SK-N-SH treated with all-trans-retinoic acid at 6 μM for 48 hours (cell line): ENCODE measurements around the gene TALDO1.
A peak's percentile ranks its signal among the peaks of the same experiment; 100 is the strongest.

Experiments used
- ATAC-seq: fragments of 200-7000 bp; cut with Tn5 transposase; 3 replicates; pipeline ENCODE4 v1.9.1; 2020; ENCODE audit warnings: mild to moderate bottlenecking, moderate library complexity
- BACH2 ChIP-seq: fragments of 250-450 bp; sonication (Bioruptor Pico); IDR thresholded peaks from 2 replicates; pipeline ENCODE4 v1.9.0; 2021; ENCODE audit warnings: mild to moderate bottlenecking, borderline replicate concordance
- CSDC2 ChIP-seq: fragments of 250-450 bp; sonication (Bioruptor Pico); IDR thresholded peaks from 2 replicates; pipeline ENCODE4 v1.5.0; 2020; ENCODE audit warnings: mild to moderate bottlenecking, moderate library complexity
- GLIS3 ChIP-seq: fragments of 250-450 bp; sonication (Bioruptor Pico); IDR thresholded peaks from 2 replicates; pipeline ENCODE4 v1.5.0; 2020; ENCODE audit warnings: mild to moderate bottlenecking, moderate library complexity
- OSR1 ChIP-seq: fragments of 250-450 bp; sonication (Bioruptor Pico); IDR thresholded peaks from 2 replicates; pipeline ENCODE4 v1.8.0; 2022; ENCODE audit warnings: moderate library complexity, mild to moderate bottlenecking, inconsistent platforms
- RARB ChIP-seq: fragments of 250-450 bp; sonication (Bioruptor Pico); IDR thresholded peaks from 2 replicates; pipeline ENCODE4 v1.8.0; 2021; ENCODE audit warnings: mild to moderate bottlenecking, moderate library complexity
- SNAI2 ChIP-seq: fragments of 250-450 bp; sonication (Bioruptor Pico); IDR thresholded peaks from 2 replicates; pipeline ENCODE4 v1.5.0; 2020; ENCODE audit warnings: mild to moderate bottlenecking, moderate library complexity
- TCF4 ChIP-seq: fragments of 250-450 bp; sonication (Bioruptor Pico); IDR thresholded peaks from 2 replicates; pipeline ENCODE4 v1.8.0; 2021; ENCODE audit warnings: mild to moderate bottlenecking, moderate library complexity, borderline replicate concordance
- TOX ChIP-seq: fragments of 250-450 bp; sonication (Bioruptor Pico); IDR thresholded peaks from 2 replicates; pipeline ENCODE4 v1.8.0; 2021; ENCODE audit warnings: mild to moderate bottlenecking, moderate library complexity, borderline replicate concordance
- ZC3H10 ChIP-seq: fragments of 250-450 bp; sonication (Bioruptor Pico); IDR thresholded peaks from 2 replicates; pipeline ENCODE4 v1.5.1; 2021; ENCODE audit warnings: mild to moderate bottlenecking, moderate library complexity
- ZFP3 ChIP-seq: fragments of 250-450 bp; sonication (Bioruptor Pico); IDR thresholded peaks from 2 replicates; pipeline ENCODE4 v1.5.0; 2020; ENCODE audit warnings: mild to moderate bottlenecking, moderate library complexity
- ZFP30 ChIP-seq: fragments of 450-650 bp; formaldehyde crosslinking; IDR thresholded peaks from 2 replicates; pipeline ENCODE4 v1.5.0; 2022; ENCODE audit warnings: mild to moderate bottlenecking, moderate library complexity
- ZNF565 ChIP-seq: fragments of 450-650 bp; formaldehyde crosslinking; conservative IDR thresholded peaks from 2 replicates; pipeline ENCODE4 v1.5.0; 2020; ENCODE audit warnings: low read depth, mild to moderate bottlenecking, moderate library complexity
- ZNF8 ChIP-seq: fragments of 450-650 bp; formaldehyde crosslinking; IDR thresholded peaks from 2 replicates; pipeline ENCODE4 v1.5.0; 2020; ENCODE audit warnings: mild to moderate bottlenecking, moderate library complexity
- TF ChIP-seq, protein P1 (sequence below): fragments of 250-450 bp; sonication (Bioruptor Pico); IDR thresholded peaks from 2 replicates; pipeline ENCODE4 v1.8.0; 2020; ENCODE audit warnings: mild to moderate bottlenecking, moderate library complexity, borderline replicate concordance
- TF ChIP-seq, protein P2 (sequence below): fragments of 250-450 bp; sonication (Bioruptor Pico); IDR thresholded peaks from 2 replicates; pipeline ENCODE4 v1.5.0; 2020; ENCODE audit warnings: mild to moderate bottlenecking, moderate library complexity
- TF ChIP-seq, protein P3 (sequence below): fragments of 250-450 bp; sonication (Bioruptor Pico); IDR thresholded peaks from 2 replicates; pipeline ENCODE4 v1.5.1; 2020; ENCODE audit warnings: low read depth, mild to moderate bottlenecking, moderate library complexity

TALDO1 gene

DNA sequence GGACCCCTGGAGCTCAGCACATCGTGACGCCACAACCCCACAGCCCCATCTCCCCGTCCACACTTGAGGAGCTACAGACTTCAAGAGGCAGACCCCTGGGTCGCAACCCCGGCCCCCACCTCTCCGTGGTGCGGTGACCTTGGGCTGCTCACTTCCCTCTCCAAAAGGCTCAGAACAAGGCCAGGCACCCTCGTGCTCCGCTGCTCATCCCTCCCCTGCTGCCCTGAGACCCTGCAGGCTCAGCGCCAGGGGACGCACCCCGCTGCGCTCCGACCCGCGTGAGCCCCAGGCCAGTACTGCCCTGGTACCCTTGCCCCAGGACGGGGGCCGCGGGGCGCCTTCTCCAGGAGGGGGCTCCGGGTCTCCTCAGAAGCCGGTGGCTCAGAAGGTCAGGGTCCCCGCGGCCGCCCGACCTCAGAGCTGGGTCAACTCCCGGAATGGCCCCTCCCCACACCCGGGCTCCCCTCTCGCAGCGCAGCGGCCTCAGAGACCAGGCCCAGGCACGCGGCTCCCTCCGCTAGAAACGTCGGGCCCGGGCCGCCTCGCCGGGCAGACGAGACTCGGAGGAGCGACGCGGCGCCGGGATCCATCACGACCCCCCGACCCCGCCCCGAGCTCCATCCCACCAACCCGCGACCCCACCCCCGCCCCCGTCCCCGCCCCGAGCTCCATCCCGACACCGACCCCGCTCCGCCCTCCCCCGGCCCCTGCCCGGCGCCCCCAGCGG, 29.5 kb downstream of the TALDO1 start:
- TF ChIP-seq ZFP3 (no peak), TOX (CRISPR knock-in tag) (no peak), BACH2 (CRISPR knock-in tag) (no peak), RARB (CRISPR knock-in tag) (no peak), TCF4 (CRISPR knock-in tag) (no peak), ZFP30 (no peak)
- TF ChIP-seq, protein P1, sequence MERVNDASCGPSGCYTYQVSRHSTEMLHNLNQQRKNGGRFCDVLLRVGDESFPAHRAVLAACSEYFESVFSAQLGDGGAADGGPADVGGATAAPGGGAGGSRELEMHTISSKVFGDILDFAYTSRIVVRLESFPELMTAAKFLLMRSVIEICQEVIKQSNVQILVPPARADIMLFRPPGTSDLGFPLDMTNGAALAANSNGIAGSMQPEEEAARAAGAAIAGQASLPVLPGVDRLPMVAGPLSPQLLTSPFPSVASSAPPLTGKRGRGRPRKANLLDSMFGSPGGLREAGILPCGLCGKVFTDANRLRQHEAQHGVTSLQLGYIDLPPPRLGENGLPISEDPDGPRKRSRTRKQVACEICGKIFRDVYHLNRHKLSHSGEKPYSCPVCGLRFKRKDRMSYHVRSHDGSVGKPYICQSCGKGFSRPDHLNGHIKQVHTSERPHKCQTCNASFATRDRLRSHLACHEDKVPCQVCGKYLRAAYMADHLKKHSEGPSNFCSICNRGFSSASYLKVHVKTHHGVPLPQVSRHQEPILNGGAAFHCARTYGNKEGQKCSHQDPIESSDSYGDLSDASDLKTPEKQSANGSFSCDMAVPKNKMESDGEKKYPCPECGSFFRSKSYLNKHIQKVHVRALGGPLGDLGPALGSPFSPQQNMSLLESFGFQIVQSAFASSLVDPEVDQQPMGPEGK (CRISPR knock-in tag), result peak; percentile 18; the same call in 1 of the 2 replicates
- TF ChIP-seq, protein P2, sequence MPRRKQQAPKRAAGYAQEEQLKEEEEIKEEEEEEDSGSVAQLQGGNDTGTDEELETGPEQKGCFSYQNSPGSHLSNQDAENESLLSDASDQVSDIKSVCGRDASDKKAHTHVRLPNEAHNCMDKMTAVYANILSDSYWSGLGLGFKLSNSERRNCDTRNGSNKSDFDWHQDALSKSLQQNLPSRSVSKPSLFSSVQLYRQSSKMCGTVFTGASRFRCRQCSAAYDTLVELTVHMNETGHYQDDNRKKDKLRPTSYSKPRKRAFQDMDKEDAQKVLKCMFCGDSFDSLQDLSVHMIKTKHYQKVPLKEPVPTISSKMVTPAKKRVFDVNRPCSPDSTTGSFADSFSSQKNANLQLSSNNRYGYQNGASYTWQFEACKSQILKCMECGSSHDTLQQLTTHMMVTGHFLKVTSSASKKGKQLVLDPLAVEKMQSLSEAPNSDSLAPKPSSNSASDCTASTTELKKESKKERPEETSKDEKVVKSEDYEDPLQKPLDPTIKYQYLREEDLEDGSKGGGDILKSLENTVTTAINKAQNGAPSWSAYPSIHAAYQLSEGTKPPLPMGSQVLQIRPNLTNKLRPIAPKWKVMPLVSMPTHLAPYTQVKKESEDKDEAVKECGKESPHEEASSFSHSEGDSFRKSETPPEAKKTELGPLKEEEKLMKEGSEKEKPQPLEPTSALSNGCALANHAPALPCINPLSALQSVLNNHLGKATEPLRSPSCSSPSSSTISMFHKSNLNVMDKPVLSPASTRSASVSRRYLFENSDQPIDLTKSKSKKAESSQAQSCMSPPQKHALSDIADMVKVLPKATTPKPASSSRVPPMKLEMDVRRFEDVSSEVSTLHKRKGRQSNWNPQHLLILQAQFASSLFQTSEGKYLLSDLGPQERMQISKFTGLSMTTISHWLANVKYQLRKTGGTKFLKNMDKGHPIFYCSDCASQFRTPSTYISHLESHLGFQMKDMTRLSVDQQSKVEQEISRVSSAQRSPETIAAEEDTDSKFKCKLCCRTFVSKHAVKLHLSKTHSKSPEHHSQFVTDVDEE (CRISPR knock-in tag), result no peak
- peak; percentile 52 for ATAC-seq

DNA sequence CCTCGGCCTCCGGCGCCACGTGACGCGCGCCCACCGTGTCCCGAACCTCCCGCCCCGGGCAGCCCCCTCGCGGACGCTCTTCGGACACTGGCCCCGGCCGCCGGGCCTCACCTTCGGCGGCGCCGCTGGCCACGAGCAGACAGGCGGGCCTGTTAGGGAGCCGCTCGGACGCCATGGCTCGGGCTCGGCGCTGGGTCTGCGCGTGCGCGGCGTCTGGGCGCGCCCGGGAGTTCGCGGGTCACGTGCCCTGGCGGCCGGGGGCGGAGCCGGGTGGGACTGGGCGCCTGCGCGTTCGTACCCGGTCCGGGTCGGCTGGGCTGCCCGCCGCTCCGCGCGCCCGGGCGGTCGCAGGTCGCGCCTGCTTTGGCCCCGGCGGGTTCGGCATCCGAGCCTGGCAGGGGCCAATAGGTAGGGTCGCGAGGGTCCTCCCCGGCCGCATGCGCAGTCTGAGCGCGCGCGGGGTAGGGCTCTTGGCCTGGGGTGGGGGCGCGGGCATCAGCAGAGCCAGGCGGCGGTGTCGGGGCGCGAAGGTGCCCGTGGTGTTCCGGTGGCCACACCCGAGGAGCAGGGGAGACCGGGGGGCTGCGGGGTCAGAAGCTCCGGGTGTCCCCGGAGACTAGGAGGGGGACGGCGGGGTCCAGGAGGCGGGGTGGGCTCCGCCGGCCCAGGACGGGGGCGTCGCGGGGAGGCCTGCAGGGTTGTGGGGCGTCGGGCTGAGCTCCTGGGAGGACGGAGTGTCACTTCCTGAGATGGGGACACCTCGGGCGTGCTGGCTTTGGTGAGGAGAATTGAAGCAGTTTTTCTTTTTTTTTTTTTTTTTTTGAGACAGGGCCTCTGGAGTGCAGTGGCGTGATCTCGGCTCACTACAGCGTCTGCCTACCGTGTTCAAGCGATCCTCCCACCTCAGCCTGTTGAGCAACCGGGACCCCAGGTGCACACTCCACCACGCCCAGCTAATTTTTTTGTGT, 30.3 kb downstream of the TALDO1 start, which contains the start of gene GATD1:
Gene GATD1, minus strand, starts transcription at position 200 of the 968 bp plus-strand sequence. Its CDS starts 25 bp downstream, at position 175.
- peak; percentile 80 for ATAC-seq

DNA sequence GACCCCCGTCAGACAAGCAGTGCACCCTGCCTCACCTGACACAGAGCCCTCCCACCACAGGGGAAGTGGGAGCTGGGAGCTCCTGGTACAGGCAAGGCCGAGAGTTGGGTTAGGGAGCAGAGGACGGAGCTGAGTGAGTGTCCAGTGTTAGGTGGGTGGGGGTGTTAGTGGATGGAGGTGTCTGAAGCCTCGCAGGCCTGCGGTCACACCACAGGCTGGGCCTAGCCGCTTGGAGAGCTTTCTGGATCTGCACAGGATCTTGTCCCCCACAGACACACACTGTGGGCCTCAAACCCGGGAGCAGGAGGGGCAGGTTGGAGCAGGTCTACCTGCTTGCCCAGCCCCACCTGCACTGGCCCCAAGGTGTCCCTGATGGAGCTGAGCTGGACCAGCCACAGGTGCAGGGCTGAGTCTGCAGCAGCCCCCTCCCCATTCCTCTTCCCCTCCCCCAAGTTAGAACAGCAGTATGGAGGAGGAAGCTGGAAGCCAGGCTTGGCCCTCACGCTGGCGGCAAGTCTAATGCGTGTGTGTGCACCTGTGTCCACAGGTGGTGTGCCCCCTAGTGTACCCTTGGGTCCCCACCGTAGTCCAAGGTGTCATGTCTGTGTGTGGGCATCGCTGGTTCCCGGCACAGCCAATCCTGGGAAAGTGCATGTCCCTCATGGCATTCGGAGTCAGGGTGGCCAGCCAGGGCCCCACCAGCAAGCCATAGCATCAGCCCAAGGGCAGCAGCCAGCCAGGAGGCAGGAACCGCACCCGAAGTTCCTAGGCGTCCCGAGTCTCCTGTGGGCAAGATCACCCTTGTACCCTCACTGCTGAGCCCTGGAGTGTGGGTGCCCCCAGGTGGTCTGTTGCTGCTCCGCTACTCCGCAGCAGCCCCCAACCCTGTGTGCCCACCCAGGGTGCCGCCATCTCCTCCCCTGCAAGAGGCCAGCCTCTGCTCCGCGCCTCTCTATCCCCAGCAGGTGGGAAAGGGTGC, 32.0 kb downstream of the TALDO1 start:
- TF ChIP-seq ZNF565 (CRISPR knock-in tag) (no peak), SNAI2 (no peak), ZNF8 (CRISPR knock-in tag) (no peak)
- TF ChIP-seq, all 23 proteins: peak for 0
- no peak for ATAC-seq

More for the DNA sequence above, 30.3 kb downstream of the TALDO1 start, which contains the start of gene GATD1:
- no peak for TF ChIP-seq OSR1 (CRISPR knock-in tag)
- TF ChIP-seq, all 23 proteins: peak for 0

DNA sequence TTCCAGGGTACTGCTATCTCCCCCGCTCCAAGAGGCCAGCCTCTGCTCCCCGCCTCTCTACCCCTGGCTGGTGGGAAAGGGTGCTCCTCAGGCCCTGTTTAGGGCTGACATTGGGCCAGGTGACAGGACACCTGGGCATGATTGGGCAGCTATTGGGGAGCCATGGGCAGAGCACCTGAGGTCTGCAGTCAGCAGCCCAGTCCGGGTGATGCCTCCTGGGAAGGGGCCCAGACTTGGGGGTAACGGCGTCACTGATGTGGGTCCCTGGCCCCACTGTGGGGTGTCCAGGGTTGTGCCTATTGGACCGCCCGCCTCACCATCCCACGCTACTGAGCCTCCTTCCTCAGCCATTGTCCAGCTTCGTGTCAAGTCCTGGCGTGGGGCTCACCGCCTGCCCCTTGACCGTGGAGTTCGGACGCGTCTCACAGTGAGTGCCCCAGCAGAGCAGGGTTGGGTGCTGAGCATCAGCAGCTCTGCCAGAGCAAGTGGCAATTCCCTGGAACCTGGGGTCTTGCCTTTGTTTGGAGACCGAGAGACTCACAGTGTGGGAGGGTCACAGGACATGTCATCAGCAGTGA, 32.8 kb downstream of the TALDO1 start:
- ATAC-seq, result no peak

DNA sequence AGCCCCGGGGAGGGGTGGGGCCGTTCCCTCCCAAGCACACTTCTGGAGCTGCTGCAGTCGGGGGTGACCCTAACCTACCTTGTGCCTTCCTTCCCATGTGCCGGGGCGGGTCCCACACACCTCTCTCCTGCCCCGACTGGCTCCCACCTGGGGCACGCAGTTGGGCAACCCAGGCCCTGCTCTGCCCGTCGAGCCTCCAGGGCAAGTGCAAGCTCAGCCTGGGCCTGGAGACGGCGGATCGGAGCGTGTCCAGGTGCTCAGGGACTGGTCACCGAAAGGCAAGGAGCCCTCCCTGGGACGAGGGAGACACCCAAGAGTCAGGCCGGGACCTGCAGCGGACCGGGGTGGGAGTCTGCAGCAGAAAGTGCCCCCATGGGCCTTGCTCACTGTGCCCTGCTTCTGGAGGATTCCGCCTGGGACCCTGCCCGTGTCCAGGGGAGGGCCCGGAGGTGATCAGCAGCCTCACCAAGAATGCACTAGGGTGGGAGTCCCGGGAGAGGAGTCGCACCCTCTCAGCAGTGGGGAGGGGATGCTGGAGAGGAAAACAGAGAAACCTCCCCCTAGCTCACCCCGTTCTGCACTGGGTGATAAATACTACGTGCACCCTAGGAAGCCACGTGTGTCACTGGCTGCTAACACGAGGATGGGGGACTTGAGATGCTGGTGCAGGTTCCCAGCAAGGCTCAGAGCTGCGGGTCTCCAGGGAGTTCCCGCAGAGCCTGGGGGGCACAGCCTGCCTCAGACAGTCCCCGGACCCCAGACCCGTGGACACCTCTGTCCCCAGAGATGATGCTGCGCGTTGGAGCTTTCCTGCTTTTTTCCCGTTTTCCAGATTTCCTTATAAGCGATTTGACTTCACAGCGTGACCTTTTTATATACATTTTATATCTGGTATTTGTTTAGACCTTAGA, 35.3 kb downstream of the TALDO1 start:
- TF ChIP-seq BACH2 (CRISPR knock-in tag), result no peak
- no peak for TF ChIP-seq ZC3H10
- TF ChIP-seq, protein P2 (CRISPR knock-in tag), result no peak
- no peak for TF ChIP-seq ZNF8 (CRISPR knock-in tag)
- no peak for TF ChIP-seq GLIS3
- TF ChIP-seq CSDC2, result no peak
- TF ChIP-seq, protein P3, sequence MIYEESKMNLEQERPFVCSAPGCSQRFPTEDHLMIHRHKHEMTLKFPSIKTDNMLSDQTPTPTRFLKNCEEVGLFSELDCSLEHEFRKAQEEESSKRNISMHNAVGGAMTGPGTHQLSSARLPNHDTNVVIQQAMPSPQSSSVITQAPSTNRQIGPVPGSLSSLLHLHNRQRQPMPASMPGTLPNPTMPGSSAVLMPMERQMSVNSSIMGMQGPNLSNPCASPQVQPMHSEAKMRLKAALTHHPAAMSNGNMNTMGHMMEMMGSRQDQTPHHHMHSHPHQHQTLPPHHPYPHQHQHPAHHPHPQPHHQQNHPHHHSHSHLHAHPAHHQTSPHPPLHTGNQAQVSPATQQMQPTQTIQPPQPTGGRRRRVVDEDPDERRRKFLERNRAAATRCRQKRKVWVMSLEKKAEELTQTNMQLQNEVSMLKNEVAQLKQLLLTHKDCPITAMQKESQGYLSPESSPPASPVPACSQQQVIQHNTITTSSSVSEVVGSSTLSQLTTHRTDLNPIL (CRISPR knock-in tag), result no peak
- ATAC-seq, result no peak

More for the DNA sequence above, 32.8 kb downstream of the TALDO1 start:
- TF ChIP-seq ZFP30, result no peak
